AG04450 (cell line): ENCODE data around the gene MXRA8. TPM values are rescaled to one million over a fixed set of nuclear protein-coding genes. Genes with fewer than 3 reads are reported as not detected.

ENCODE experiments used
- CTCF ChIA-PET: fragments of 300-600, 350-600 bp; formaldehyde crosslinking; extraction: SDS; loops from one replicate; lab custom pipeline; 2022; ENCODE audit warnings: antibody characterized with exemption, inconsistent platforms; lab: Charles Lee
- POLR2A ChIA-PET: fragments of 350-600 bp; formaldehyde crosslinking; extraction: SDS; loops from one replicate; lab custom pipeline; 2021; ENCODE audit warnings: antibody characterized with exemption, inconsistent platforms; lab: Yijun Ruan, JAX
- DNase-seq: peaks from one replicate; pipeline ENCODE4 v3.0.0-alpha.2; 2011; ENCODE audit warnings: low read depth, low spot score
- H3K27ac ChIP-seq: one replicate; pipeline ENCODE4 v1.5.1; 2012; ENCODE audit warnings: low read depth, low read length, control low read depth
- H3K27me3 ChIP-seq: one replicate; pipeline ENCODE4 v1.6.0; 2012; ENCODE audit warnings: low read length; ENCODE audit not compliant: control insufficient read depth, insufficient read depth
- H3K4me3 ChIP-seq: 2 replicates; pipeline ENCODE4 v1.5.1; 2011; ENCODE audit warnings: mild to moderate bottlenecking, low read depth, low read length, control low read depth
- H3K9me3 ChIP-seq: 2 replicates; pipeline ENCODE4 v1.5.1; 2012; ENCODE audit warnings: low read length; ENCODE audit not compliant: control insufficient read depth, insufficient read depth
- polyA plus RNA-seq: library from polyadenylated mRNA; depleted of rRNA; stranded (reverse); fragments of >200 nt; gene quantifications from 2 replicates; pipeline ENCODE4 v1.2.3, GENCODE V29; 2011
- TF ChIP-seq, protein P1 (sequence below): IDR thresholded peaks from 2 replicates; pipeline ENCODE4 v1.5.1; 2011; ENCODE audit warnings: low read depth, low read length, control low read depth, inconsistent platforms

MXRA8 gene
- polyA plus RNA-seq, 1 experiment = 186 TPM

DNA sequence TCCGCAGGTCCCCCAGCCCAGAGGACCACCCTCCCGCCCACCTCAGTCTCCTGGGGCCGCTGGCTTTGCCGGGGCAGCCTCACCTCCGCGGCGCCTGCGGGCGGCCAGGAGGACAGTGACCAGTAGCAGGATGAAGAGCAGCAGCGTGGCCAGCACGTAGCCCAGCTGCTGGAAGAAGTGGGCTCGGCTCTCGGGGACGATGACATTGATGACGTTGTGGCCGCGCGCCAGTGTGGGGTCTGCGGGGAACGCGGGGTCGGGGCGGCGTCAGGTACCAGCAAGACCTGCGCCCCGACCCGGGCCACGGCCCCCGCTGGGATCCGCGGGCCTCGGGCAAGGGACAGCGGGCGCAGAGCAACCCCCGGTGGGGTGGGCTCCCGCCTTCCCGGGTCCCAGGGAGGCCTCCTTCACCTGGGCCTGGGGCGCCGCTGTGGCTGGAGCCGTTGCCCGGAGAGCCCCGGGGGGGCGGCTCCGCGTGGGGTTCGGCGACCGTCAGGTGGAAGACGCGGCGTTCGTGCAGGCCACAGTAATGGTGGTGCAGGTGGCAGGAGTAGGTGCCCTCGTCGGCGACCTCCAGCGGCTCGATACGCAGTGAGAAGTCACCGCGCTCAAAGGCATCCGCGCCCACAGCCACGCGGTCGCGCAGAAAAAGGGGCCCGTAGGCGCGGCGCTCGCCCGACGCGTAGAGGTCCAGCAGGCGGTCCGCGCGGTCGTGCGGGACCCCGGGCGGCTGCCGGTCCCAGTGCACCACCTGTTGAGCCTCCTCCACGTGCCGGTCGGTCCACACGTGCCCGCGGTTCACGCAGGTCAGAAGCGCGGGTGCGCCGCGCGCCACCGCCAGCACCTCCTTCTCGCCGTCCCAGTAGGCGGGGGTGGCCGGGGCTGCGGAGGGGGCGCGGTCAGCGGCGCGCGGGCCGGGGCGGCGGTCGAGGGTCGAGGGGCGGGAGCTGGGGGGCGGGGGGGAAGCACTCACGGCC lies 3.8 kb downstream of the MXRA8 start:
- ChIA-PET CTCF (no interaction called here), POLR2A (interaction anchor here (0.5 to 0.6 kb wide), 2 partner anchors 21 to 512 kb away, joined by 3 to 4 read pairs; partner anchors contain the start of gene AURKAIP1)
- peak overlapping the region; percentile 84 for H3K4me3 ChIP-seq
- no peak for DNase-seq
- no peaks in the 10 kb centered on the region; the same call in 1 of the 2 replicates for H3K9me3 ChIP-seq
- no peaks in the 10 kb centered on the region for H3K27me3 ChIP-seq
- H3K27ac ChIP-seq = no peak overlapping the region
- TF ChIP-seq, protein P1, sequence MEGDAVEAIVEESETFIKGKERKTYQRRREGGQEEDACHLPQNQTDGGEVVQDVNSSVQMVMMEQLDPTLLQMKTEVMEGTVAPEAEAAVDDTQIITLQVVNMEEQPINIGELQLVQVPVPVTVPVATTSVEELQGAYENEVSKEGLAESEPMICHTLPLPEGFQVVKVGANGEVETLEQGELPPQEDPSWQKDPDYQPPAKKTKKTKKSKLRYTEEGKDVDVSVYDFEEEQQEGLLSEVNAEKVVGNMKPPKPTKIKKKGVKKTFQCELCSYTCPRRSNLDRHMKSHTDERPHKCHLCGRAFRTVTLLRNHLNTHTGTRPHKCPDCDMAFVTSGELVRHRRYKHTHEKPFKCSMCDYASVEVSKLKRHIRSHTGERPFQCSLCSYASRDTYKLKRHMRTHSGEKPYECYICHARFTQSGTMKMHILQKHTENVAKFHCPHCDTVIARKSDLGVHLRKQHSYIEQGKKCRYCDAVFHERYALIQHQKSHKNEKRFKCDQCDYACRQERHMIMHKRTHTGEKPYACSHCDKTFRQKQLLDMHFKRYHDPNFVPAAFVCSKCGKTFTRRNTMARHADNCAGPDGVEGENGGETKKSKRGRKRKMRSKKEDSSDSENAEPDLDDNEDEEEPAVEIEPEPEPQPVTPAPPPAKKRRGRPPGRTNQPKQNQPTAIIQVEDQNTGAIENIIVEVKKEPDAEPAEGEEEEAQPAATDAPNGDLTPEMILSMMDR = no peak

GRCh38 chr1:1353389-1354151 lies 4.8 kb downstream of the MXRA8 start:
- TF ChIP-seq, protein P1 = no peak
- H3K27me3 ChIP-seq = no peaks in the 10 kb centered on the region
- ChIA-PET POLR2A (interaction anchor here (0.6 kb wide), 1 partner anchor 22 kb away, joined by 4 read pairs; the partner anchor contains the start of gene AURKAIP1), CTCF (interaction anchor here (0.6 kb wide), 1 partner anchor 10 kb away, joined by 5 read pairs; no protein-coding TSS in a partner anchor)
- H3K27ac ChIP-seq = no peak overlapping the region
- H3K4me3 ChIP-seq = no peak overlapping the region
- H3K9me3 ChIP-seq = no peaks in the 10 kb centered on the region; the same call in 1 of the 2 replicates
- no peak for DNase-seq

- TF ChIP-seq, protein P1 = no peak
- Histone ChIP-seq H3K9me3 (no peaks in the 10 kb centered on the region; the same call in 1 of the 2 replicates), H3K4me3 (no peak overlapping the region; the same call in 1 of the 2 replicates), H3K27ac (peak overlapping the region; percentile 31), H3K27me3 (no peaks in the 10 kb centered on the region)
- ChIA-PET CTCF (interaction anchor here (0.6 to 1.0 kb wide), 2 partner anchors 10 to 20 kb away, joined by 3 to 5 read pairs; no protein-coding TSS in a partner anchor), POLR2A (interaction anchor here (0.9 kb wide), 1 partner anchor 21 kb away, joined by 3 read pairs; no protein-coding TSS in a partner anchor)
- no peak for DNase-seq
These were observed 5.5 kb downstream of the MXRA8 start for GRCh38 chr1:1352786-1353388.

DNA sequence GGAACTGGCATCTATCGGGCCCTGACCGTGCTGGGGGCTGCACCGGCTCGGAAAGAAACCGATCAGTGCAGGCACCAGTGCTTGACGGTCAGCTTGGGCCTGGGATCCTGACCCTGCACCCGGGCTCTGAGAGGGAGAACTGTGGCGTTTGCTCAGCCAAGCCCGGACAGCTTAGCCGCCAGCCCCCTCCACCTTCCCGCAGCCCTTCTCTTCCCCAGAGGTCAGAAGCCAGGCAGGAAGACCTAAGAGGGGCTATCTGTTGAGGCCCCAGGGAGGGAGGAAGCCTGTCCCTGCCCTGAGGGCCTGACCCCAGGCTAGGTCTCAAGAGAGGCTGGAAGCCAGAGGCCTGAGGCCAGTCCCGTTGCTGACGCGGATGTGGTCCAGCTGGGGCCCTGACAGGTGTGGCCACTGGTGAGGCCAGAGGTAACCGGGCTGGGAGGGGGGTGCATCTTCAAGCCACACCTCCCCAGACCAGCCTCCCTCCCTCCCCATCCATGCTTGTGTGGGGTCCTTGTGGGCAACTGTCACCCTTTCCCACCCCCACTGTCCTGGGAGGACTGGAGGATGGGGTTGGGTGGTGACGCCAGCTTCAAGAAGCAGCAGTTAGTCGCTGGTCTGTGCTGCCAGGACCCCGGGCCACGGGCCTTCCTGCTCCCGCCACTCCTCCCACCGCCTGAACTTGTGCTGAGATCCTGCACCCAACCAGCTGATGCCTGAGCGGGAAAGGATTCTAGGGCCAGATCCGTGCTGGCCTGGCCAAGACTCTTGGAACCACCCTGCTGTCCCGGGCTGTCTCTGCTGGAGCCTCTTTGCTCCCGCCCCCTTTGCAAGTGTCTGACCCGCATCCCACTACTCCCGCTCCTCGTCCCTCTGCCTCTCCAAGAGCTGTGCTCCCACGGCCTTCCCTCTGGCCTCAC lies 6.6 kb downstream of the MXRA8 start:
- POLR2A ChIA-PET = interaction anchor here (0.9 to 1.0 kb wide), 2 partner anchors 20 to 22 kb away, joined by 3 to 6 read pairs; no protein-coding TSS in a partner anchor
- Histone ChIP-seq H3K27me3 (no peaks in the 10 kb centered on the region), H3K27ac (peak overlapping the region; percentile 47), H3K9me3 (no peaks in the 10 kb centered on the region; the same call in 1 of the 2 replicates), H3K4me3 (peak overlapping the region; percentile 17)
- no peak for DNase-seq
- CTCF ChIA-PET = interaction anchor here (0.7 to 1.0 kb wide), 2 partner anchors 20 to 21 kb away, joined by 3 to 4 read pairs; no protein-coding TSS in a partner anchor
- TF ChIP-seq, protein P1 = no peak
